ENCODE measurements around the gene HES5.

The HES5 gene

GRCh38 chr1:2508180-2508579 is 21.9 kb downstream of the HES5 start:
- no peak overlapping the region for H3K4me3 Mint-ChIP-seq
- peaks cover 48% of the 10 kb centered on the region for H3K36me3 Mint-ChIP-seq
- H3K27me3 Mint-ChIP-seq, result no peaks in the 10 kb centered on the region
- ATAC-seq, result no peak
- H3K27ac Mint-ChIP-seq, result no peak overlapping the region
- H3K4me1 Mint-ChIP-seq, result no peaks in the 10 kb centered on the region
- H3K9me3 Mint-ChIP-seq, result no peaks in the 10 kb centered on the region

- Mint-ChIP-seq H3K27ac (no peak overlapping the region), H3K36me3 (peaks cover 44% of the 10 kb centered on the region), H3K9me3 (no peaks in the 10 kb centered on the region), H3K4me3 (no peak overlapping the region), H3K27me3 (no peaks in the 10 kb centered on the region), H3K4me1 (no peaks in the 10 kb centered on the region)
- ATAC-seq, result no peak
Measured at GRCh38 chr1:2507744-2508155, 22.3 kb downstream of the HES5 start.

- ATAC-seq, result no peak
- H3K27ac Mint-ChIP-seq, result no peak overlapping the region
- H3K9me3 Mint-ChIP-seq, result no peaks in the 10 kb centered on the region
- peaks cover 37% of the 10 kb centered on the region for H3K36me3 Mint-ChIP-seq
- H3K27me3 Mint-ChIP-seq, result no peaks in the 10 kb centered on the region
- no peaks in the 10 kb centered on the region for H3K4me1 Mint-ChIP-seq
- no peak overlapping the region for H3K4me3 Mint-ChIP-seq
Measured at GRCh38 chr1:2506901-2507565, 23.0 kb downstream of the HES5 start.

GRCh38 chr1:2506007-2506860 is 23.8 kb downstream of the HES5 start:
- H3K27ac Mint-ChIP-seq, result no peak overlapping the region
- no peak overlapping the region for H3K4me3 Mint-ChIP-seq
- no peaks in the 10 kb centered on the region for H3K9me3 Mint-ChIP-seq
- ATAC-seq, result peak; percentile 1
- H3K36me3 Mint-ChIP-seq, result peaks cover 29% of the 10 kb centered on the region
- H3K4me1 Mint-ChIP-seq, result no peaks in the 10 kb centered on the region
- no peaks in the 10 kb centered on the region for H3K27me3 Mint-ChIP-seq

- Mint-ChIP-seq H3K4me1 (peaks cover 6% of the 10 kb centered on the region), H3K27ac (no peak overlapping the region)
- no peak for ATAC-seq
Measured at GRCh38 chr1:2505461-2505994, 24.5 kb downstream of the HES5 start.

GRCh38 chr1:2504949-2505272 is 25.2 kb downstream of the HES5 start:
- Mint-ChIP-seq H3K9me3 (no peaks in the 10 kb centered on the region), H3K27me3 (no peaks in the 10 kb centered on the region), H3K27ac (no peak overlapping the region), H3K4me1 (peaks cover 12% of the 10 kb centered on the region), H3K36me3 (peaks cover 21% of the 10 kb centered on the region), H3K4me3 (no peak overlapping the region)
- no peak for ATAC-seq

More at GRCh38 chr1:2505461-2505994, 24.5 kb downstream of the HES5 start:
- no peaks in the 10 kb centered on the region for H3K27me3 Mint-ChIP-seq
- H3K36me3 Mint-ChIP-seq, result peaks cover 27% of the 10 kb centered on the region
- no peaks in the 10 kb centered on the region for H3K9me3 Mint-ChIP-seq
- H3K4me3 Mint-ChIP-seq, result no peak overlapping the region

- Mint-ChIP-seq H3K36me3 (peaks cover 16% of the 10 kb centered on the region), H3K27me3 (no peaks in the 10 kb centered on the region), H3K27ac (no peak overlapping the region), H3K9me3 (no peaks in the 10 kb centered on the region), H3K4me1 (peaks cover 17% of the 10 kb centered on the region), H3K4me3 (no peak overlapping the region)
- no peak for ATAC-seq
Measured at GRCh38 chr1:2504225-2504948, 25.7 kb downstream of the HES5 start.

- no peak for ATAC-seq
- H3K4me3 Mint-ChIP-seq, result no peak overlapping the region
- H3K9me3 Mint-ChIP-seq, result no peaks in the 10 kb centered on the region
- H3K36me3 Mint-ChIP-seq, result peaks cover 9% of the 10 kb centered on the region
- H3K4me1 Mint-ChIP-seq, result peaks cover 23% of the 10 kb centered on the region
- H3K27ac Mint-ChIP-seq, result no peak overlapping the region
- H3K27me3 Mint-ChIP-seq, result no peaks in the 10 kb centered on the region
Measured at GRCh38 chr1:2503554-2504224, 26.4 kb downstream of the HES5 start.

GRCh38 chr1:2502661-2503553 is 27.2 kb downstream of the HES5 start:
- H3K36me3 Mint-ChIP-seq, result peaks cover under 1% of the 10 kb centered on the region
- no peaks in the 10 kb centered on the region for H3K27me3 Mint-ChIP-seq
- H3K9me3 Mint-ChIP-seq, result no peaks in the 10 kb centered on the region
- no peak overlapping the region for H3K27ac Mint-ChIP-seq
- no peak overlapping the region for H3K4me3 Mint-ChIP-seq
- ATAC-seq, result no peak
- peaks cover 28% of the 10 kb centered on the region for H3K4me1 Mint-ChIP-seq

GRCh38 chr1:2502210-2502609 is 27.9 kb downstream of the HES5 start:
- no peak overlapping the region for H3K27ac Mint-ChIP-seq
- H3K4me3 Mint-ChIP-seq, result no peak overlapping the region

GRCh38 chr1:2501820-2502119 is 28.3 kb downstream of the HES5 start:
- H3K27ac Mint-ChIP-seq, result no peak overlapping the region
- H3K4me1 Mint-ChIP-seq, result peaks cover 39% of the 10 kb centered on the region
- no peaks in the 10 kb centered on the region for H3K36me3 Mint-ChIP-seq
- H3K4me3 Mint-ChIP-seq, result no peak overlapping the region
- no peaks in the 10 kb centered on the region for H3K27me3 Mint-ChIP-seq
- H3K9me3 Mint-ChIP-seq, result no peaks in the 10 kb centered on the region
- ATAC-seq, result no peak

More at GRCh38 chr1:2502210-2502609, 27.9 kb downstream of the HES5 start:
- H3K4me1 Mint-ChIP-seq, result peaks cover 34% of the 10 kb centered on the region
- no peak for ATAC-seq
- H3K36me3 Mint-ChIP-seq, result no peaks in the 10 kb centered on the region
- no peaks in the 10 kb centered on the region for H3K9me3 Mint-ChIP-seq
- no peaks in the 10 kb centered on the region for H3K27me3 Mint-ChIP-seq

GRCh38 chr1:2501041-2501819 is 28.8 kb downstream of the HES5 start:
- Mint-ChIP-seq H3K36me3 (no peaks in the 10 kb centered on the region), H3K27me3 (no peaks in the 10 kb centered on the region), H3K4me3 (no peak overlapping the region), H3K9me3 (no peaks in the 10 kb centered on the region), H3K27ac (no peak overlapping the region), H3K4me1 (peaks cover 44% of the 10 kb centered on the region)
- no peak for ATAC-seq

- H3K9me3 Mint-ChIP-seq, result no peaks in the 10 kb centered on the region
- H3K4me1 Mint-ChIP-seq, result peaks cover 54% of the 10 kb centered on the region
- ATAC-seq, result no peak
Measured at GRCh38 chr1:2499986-2500596, 30.0 kb downstream of the HES5 start.

More at GRCh38 chr1:2499986-2500596, 30.0 kb downstream of the HES5 start:
- Mint-ChIP-seq H3K27ac (peak overlapping the region; percentile 64), H3K4me3 (no peak overlapping the region), H3K36me3 (no peaks in the 10 kb centered on the region), H3K27me3 (no peaks in the 10 kb centered on the region)

All from stimulated activated memory B cell treated with anti-CD40 and anti-IgM and Interleukin-4, amounts not matched to agents 10 μg/mL and 1 μg/mL and 100 μg/mL, for 72 hours (primary cell).